GM18526 (cell line): Measurements from ENCODE around the gene KCNH1.

Experiments used
- POLR2A ChIP-seq: IDR thresholded peaks from 3 replicates; pipeline ENCODE4 v1.6.1; 2011; ENCODE audit not compliant: insufficient read length; ENCODE audit errors: extremely low read depth

Gene KCNH1

GRCh38 chr1:210822932-210823331, 311.0 kb downstream of the KCNH1 start:
- TF ChIP-seq POLR2A, result no peak

GRCh38 chr1:210822241-210822640, 311.7 kb downstream of the KCNH1 start:
- TF ChIP-seq POLR2A, result no peak

GRCh38 chr1:210821615-210822014, 312.3 kb downstream of the KCNH1 start:
- TF ChIP-seq POLR2A, result no peak

DNA sequence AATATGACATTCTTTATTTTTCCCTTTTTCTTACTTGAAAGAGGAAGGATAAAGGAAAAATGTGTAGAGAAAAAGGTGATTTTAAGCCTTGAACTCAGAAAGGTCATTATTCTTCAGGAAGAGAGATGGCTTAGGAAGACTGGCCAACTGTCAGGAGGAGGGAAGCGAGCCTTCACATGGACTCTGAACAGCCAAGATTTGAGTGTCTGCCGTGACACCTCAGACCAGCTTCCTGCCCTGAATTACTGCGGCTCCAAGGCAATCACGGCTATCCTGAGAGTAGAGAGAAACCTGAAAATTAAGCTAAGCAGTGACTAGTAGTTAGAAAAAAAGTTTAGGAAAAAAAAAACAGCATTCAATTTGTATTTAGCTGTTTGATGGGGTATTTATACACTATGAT, 314.7 kb downstream of the KCNH1 start:
- no peak for TF ChIP-seq POLR2A

DNA sequence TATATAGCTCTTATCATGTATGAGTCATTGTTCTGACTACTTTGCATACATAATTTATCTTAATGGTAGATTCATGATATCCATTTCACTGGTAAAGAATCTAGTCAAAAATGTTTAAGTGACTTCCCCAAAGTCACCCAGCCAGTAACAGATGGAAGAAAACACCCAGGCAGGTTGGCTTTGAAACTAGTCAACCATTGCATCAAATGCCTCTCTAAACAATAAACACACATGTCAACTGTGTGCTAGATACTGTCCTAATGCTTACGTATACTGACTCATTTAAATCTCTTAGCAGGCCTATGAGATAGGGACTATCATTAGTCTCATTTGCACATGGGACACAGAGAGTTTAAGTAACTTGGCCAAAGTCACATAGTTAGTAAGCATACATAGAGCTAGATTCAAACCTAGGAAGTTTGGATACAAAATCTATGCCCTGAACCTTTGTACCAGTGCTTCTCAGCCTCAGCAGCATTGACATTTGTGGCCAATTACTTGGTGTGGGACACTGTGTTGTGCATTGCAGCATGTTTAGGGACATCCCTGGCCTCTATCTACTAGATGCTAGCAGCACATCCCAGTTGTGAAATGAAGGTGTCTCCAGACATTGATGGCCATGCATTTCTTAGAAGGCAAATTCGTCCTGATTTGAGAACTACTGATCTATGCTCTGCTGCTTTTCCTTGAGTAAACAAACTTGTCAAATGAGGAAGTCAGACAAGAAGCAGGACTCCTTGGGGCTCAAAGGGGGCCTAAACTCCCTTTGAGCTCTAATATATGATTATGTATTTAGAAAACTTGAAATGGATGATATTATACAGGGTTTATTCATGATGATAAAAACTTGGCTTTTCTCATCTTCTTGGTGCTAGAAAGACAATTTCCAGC, 316.3 kb downstream of the KCNH1 start:
- TF ChIP-seq POLR2A, result no peak

DNA sequence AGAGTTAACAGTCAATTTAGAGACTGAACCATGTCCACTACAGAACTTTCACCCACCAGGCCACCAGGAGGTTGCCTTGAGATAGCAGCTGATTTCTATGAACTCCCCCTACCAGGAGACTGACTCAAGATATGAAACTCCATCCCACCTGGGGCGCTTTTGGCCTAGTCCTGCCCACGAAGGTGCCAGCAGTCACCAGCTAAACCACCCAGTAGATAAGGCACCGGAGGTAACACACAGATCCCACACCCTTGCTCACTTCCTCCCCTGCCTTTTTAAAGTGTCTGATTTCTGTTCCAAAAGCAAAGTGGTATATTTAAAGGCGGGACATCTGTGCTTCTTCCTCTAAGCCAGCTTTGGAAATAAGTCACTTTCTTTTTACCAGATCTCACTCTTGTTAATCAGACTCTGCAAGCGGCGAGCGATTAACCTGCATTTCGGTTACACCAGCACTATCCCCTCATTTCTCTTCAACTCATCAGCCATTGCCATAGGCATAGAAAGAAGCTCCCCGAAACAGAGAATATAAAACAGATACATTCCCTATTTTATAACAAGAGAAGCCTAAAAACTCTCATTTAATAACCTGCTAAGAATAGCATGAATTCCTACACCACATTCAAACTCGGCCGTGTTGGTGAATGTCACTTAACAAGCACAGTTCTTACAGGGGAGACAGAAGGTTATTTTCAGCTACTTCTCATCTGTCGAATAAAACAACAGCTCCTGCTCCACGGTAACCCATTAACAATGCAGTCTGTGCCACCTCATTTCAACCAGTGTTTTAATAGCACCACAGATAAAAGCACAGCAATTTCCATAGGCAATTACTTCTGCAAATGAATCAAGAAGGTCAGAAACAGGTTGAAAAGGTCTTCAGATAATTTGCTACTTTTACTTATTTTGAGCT, 318.1 kb downstream of the KCNH1 start:
- no peak for TF ChIP-seq POLR2A

GRCh38 chr1:210814382-210815123, 319.4 kb downstream of the KCNH1 start:
- TF ChIP-seq POLR2A, result no peak

DNA sequence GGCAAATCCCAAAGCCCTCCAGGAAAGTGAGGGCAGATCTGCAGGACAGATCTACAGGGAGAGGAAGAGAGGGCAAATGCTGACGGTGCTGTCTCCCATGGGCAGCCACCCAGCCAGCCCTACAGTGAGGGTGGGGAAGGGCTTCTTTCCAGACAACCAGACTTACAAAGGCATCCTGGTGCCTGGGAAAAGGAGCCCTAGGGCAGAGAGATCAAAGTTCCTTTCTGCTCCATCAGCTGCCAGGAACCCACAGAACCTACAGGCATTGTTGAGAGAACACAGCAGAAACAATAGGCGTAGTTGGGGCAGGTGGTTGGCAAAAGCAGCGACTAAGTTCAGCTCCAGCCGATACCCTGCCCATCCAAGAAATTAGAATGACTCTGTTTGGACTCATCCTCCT, 332.4 kb downstream of the KCNH1 start:
- TF ChIP-seq POLR2A, result no peak

GRCh38 chr1:210800756-210801155, 333.2 kb downstream of the KCNH1 start:
- no peak for TF ChIP-seq POLR2A

GRCh38 chr1:210800301-210800700, 333.6 kb downstream of the KCNH1 start:
- no peak for TF ChIP-seq POLR2A

DNA sequence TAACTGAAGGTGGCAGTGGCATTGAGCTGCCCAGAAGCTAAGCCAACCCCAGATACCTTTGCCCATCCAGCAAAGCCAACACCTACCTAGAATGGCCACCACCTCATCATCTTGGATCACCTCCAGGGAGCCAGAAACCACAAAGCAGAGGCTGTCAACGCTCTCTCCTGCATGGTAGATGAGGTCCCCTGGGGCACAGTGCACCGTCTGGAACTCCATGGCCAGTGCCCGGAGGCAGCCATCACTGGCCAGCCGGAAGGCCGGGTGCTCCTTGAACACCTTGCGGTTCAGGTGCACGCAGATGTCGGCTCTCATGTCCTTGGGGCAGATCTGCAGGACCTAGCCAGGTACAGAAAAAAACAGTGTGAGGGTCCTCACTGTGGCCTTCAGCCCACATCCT, 336.5 kb downstream of the KCNH1 start:
- TF ChIP-seq POLR2A, result no peak

DNA sequence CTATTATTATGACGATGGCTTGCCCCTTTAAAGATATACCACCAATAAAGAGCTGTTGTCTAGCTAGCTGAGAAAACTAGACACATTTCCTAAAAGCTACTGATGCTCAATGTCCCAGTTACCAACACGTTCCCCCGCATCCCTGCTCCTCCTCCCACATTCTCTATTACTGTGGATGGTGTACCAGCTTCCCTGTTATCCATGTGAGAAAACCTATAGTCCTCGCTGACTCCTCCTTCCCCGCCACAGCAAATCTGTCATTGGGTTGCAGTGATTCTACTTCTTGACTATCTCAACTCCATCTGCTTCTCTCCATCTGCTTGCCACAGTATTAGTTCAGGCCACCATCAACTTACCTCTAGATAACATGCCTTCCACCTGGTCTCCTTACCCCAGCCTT, 337.5 kb downstream of the KCNH1 start:
- no peak for TF ChIP-seq POLR2A

DNA sequence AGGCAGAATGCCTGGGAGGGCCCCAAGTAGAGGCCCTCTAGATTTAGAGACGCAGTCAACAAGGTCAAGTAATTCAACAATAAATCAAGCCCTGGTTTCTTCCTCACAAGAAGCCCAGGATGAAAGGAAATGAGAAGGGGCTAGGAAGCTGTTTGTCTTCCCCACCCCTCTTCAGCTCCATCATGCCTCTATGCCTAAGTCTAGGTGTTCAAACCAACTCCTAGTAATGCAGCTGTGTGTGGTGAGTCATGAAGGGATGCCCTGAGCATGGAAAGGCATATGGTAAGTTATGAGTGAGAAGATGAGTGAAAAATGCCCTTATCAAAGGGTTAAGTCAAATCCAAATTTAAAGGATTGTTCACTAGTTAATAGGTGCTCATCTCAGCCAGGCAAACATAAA, 339.5 kb downstream of the KCNH1 start:
- TF ChIP-seq POLR2A, result no peak

DNA sequence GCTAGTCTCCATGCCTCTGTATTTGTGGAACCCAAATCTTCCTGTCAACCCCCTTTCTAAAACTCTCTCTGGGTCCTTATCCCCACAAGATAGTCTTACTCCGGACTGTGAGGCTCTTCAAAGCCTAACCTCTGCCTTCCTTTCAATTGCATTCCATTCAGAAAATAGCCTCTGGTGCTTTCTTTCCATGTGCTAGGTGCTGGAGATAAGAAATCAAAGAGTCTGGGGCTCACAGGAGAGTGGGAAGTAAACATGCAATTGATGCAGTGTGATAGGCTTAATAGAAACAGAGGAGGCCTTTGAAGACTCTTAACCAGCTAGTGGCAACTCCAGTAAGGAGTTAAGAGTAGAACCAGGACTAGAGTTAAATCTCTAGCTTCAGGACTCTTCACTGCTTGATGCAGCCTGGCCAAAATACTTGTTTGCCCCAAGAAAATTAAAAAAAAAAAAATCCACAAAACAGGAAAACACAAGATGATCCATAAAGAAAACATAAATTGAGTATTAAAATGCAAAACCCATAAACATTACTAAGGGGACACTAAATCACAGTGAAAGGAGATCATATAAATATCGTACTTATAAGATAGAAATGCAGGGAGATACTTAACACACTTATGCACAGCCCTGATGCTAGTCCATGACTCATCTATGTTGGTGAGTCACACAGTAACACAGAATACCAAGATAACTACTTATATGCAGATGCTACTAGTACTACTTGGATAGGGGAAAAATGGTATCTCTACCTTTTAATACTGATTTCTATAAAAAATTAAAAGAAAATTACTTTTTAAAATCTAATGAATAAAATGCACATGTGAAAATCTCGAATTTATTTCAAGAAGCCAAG, 341.5 kb downstream of the KCNH1 start:
- TF ChIP-seq POLR2A, result no peak
